Upper lobe of right lung (tissue), 1 donor: ENCODE data around the gene FAM149A. TPM values are rescaled to one million over a fixed set of nuclear protein-coding genes. Genes with fewer than 3 reads are reported as not detected.
A peak's percentile ranks its signal among the peaks of the same experiment; 100 is the strongest.

Experiments used
- ATAC-seq: fragments of 200-7000 bp; cut with Tn5 transposase; one replicate; pipeline ENCODE4 v1.9.1; 2020; ENCODE audit warnings: mild to moderate bottlenecking, moderate library complexity
- DNase-seq: peaks from one replicate; pipeline ENCODE4 v3.0.0-alpha.2; 2020
- H3K27ac ChIP-seq: fragments of 200-600 bp; one replicate; pipeline ENCODE4 v1.8.0; 2022
- H3K27me3 ChIP-seq: fragments of 200-600 bp; one replicate; pipeline ENCODE4 v1.8.0; 2022; ENCODE audit warnings: mild to moderate bottlenecking
- H3K36me3 ChIP-seq: fragments of 200-600 bp; one replicate; pipeline ENCODE4 v1.8.0; 2022
- H3K4me1 ChIP-seq: fragments of 200-600 bp; one replicate; pipeline ENCODE4 v1.8.0; 2022
- H3K4me3 ChIP-seq: fragments of 200-600 bp; one replicate; pipeline ENCODE4 v1.8.0; 2022; ENCODE audit warnings: mild to moderate bottlenecking
- H3K9me3 ChIP-seq: fragments of 200-600 bp; one replicate; pipeline ENCODE4 v1.8.0; 2022
- CTCF ChIP-seq: fragments of 200-600 bp; IDR thresholded peaks from one replicate; pipeline ENCODE4 v1.8.0; 2022; ENCODE audit warnings: antibody characterized with exemption
- intact Hi-C: fragments of 100-400 bp; cut with DNase I; formaldehyde crosslinking; loops from one replicate; pipeline ENCODE4 v1.11.0; 2022
- total RNA-seq: library from RNA; stranded (reverse); fragmentation: NEBNext Ultra II Directional; extraction: Animal tissue kit (Norgen Biotek cat#: 25700); gene quantifications from one replicate; pipeline ENCODE4 v1.2.1, GENCODE V29; 2021
- donor health status: DM: no; HTN: yes; CAD: no; lungs with severe emphysema.

The FAM149A gene
- total RNA-seq, 1 donor from 2014 or later = 16.4 TPM

DNA sequence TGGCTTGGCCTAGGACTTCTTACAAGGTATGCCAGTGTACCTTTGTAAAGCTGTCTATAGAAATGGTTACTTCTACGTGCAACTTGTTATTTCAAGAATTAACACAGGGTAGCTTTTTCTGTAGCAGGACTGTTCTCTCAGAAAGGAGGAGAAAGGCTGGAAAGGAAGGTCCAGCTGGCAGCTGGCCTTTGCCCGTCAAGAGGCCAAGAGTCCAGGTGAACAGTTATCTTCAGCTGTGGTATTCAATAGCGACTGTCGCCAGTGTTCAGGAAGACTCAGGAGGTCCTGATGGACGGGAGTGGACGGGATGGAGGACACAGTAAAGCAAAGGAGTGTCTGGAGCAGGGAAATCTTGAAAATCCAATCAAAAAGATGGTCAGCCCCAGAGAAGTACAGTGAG, 91.6 kb downstream of the FAM149A start:
- ATAC-seq = no peak
- Histone ChIP-seq H3K27ac (no peak overlapping the region), H3K27me3 (no peaks in the 10 kb centered on the region), H3K4me1 (peaks cover 7% of the 10 kb centered on the region), H3K4me3 (no peak overlapping the region), H3K36me3 (peaks cover 24% of the 10 kb centered on the region), H3K9me3 (no peaks in the 10 kb centered on the region)
- intact Hi-C loops = no loop called here
- DNase-seq = no peak
- TF ChIP-seq CTCF = no peak

DNA sequence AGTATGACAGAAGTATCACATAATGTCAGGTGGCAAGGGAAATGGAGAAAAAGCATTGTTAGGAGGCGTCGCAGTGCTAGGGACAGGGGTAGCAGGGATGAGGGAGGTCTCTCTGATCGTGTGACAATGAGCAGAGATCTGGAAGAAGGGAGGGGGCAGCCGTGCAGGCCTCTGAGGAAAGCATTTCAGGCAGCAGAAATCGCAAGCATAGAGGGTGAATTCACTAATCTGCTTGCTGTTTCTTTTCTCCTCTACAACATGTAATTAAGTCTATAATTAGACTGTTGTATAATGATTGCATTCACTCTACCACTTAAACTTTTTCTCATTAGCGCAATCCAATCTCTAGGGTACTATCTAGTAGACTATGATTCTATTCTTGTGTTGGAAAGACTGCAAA, 96.0 kb downstream of the FAM149A start:
- H3K27me3 ChIP-seq = no peaks in the 10 kb centered on the region
- no peak for ATAC-seq
- intact Hi-C loops = no loop called here
- H3K36me3 ChIP-seq = peaks cover 24% of the 10 kb centered on the region
- no peak overlapping the region for H3K27ac ChIP-seq
- no peak for TF ChIP-seq CTCF
- H3K9me3 ChIP-seq = no peaks in the 10 kb centered on the region
- DNase-seq = no peak
- no peaks in the 10 kb centered on the region for H3K4me1 ChIP-seq
- H3K4me3 ChIP-seq = no peak overlapping the region

DNA sequence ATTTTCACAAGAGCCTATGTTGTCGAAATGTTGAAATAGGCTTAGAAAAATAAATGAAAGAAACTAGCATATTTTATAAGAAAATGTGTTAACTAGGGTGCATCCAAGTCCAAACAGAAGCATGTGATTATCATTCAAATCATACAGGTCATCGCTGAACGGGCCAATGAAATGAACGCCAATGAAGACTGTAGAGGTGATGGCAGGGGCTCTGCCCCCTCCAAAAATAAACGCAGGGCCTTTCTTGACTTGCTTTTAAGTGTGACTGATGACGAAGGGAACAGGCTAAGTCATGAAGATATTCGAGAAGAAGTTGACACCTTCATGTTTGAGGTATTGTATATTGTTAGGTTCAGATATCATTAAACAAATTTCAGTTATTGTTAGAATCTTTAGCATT, 96.5 kb downstream of the FAM149A start:
- Histone ChIP-seq H3K4me3 (no peak overlapping the region), H3K36me3 (peaks cover 24% of the 10 kb centered on the region), H3K9me3 (no peaks in the 10 kb centered on the region), H3K27ac (no peak overlapping the region), H3K27me3 (no peaks in the 10 kb centered on the region), H3K4me1 (no peaks in the 10 kb centered on the region)
- ATAC-seq (no peak), DNase-seq (no peak)
- intact Hi-C loops = no loop called here
- TF ChIP-seq CTCF = no peak

DNA sequence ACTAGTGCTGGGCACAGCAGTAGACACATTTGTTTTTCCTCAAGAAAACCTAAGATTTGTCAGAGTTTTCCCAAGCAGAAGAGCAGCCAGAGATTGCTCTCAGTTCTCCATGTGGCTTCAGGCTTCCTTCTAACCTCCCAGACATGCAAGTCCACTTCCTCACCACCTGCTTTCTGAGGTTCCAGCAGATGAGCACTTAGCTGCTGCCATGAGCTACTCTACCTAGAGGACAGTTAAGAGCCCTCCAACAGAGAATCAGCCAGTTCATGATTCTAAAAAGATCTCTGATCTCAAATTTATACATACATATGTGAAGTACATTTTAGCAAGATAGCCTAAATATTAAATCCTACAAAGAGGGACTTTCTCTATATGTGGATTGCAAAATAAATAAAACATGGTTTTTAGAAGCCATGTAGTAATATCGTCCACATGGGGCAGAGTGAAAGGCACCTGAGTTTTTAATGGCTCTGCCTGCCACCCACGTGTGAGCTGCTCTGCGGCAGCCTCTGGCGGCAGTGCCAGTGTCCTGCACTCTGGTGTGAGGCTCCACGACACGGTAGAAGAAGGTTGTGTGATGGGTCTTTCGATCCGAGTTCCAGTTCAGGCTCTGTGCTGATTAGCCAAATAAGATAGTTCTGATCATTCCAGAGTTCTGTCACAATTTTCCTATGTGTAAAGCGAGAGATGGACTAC, 97.2 kb downstream of the FAM149A start:
- H3K4me3 ChIP-seq = no peak overlapping the region
- H3K27me3 ChIP-seq = no peaks in the 10 kb centered on the region
- DNase-seq (peak; percentile 69), ATAC-seq (peak; percentile 92)
- H3K36me3 ChIP-seq = peaks cover 17% of the 10 kb centered on the region
- no peaks in the 10 kb centered on the region for H3K4me1 ChIP-seq
- no peaks in the 10 kb centered on the region for H3K9me3 ChIP-seq
- intact Hi-C loops = no loop called here
- TF ChIP-seq CTCF = peak; percentile 67
- no peak overlapping the region for H3K27ac ChIP-seq

- ATAC-seq = no peak
- intact Hi-C loops = no loop called here
- no peak for TF ChIP-seq CTCF
Observed at GRCh38 chr4:186202490-186203140, 98.1 kb downstream of the FAM149A start.

More at GRCh38 chr4:186202490-186203140, 98.1 kb downstream of the FAM149A start:
- no peak for DNase-seq
- no peaks in the 10 kb centered on the region for H3K27me3 ChIP-seq
- H3K4me1 ChIP-seq = no peaks in the 10 kb centered on the region
- no peaks in the 10 kb centered on the region for H3K9me3 ChIP-seq
- peaks cover 9% of the 10 kb centered on the region for H3K36me3 ChIP-seq
- H3K4me3 ChIP-seq = no peak overlapping the region
- no peak overlapping the region for H3K27ac ChIP-seq
